ENCODE results near the gene MMP24.

DNA sequence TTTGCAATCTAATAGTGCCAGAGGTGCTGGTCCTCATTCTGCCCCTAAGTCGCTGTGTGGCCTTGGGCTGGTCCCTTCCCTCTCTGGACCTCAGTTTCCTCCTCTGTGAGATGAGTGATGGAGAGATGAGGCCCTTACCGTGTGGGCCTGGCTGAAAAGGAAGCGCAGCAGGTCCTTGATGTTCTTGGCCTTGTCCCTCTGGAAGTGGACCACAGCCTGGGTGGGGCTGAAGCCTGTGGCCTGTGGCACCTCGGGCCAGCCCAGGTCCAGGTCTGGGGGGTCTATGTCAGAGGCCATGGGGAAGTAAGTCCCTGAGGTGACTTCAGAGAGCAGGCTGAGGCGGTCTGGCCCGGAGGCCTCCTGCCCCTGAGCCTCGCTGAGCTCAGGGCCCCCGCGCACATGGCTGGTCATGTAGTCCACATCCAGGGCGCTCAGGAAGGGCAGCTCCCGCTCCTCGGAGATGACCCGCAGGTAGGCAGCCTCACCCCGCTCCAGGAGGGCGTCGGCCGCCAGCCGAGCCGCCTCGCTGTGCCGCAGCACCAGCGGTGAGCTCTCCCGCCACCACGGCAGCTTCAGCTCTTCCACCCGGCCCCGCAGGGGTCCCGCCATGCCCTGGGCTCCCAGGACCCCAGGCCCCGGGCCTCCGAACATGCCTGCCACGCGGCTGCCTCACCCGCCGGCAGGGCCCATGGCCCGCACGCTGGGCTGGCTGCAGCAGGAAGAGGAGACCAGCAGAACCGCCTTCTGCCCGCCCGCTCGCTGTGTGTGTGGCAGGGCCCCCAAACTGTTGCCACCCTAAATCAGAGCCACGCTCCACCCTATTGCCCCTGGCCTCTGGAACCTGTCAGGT is 65.4 kb downstream of the MMP24 start, which contains the start of gene FAM83C:
- TF ChIP-seq, protein P1, sequence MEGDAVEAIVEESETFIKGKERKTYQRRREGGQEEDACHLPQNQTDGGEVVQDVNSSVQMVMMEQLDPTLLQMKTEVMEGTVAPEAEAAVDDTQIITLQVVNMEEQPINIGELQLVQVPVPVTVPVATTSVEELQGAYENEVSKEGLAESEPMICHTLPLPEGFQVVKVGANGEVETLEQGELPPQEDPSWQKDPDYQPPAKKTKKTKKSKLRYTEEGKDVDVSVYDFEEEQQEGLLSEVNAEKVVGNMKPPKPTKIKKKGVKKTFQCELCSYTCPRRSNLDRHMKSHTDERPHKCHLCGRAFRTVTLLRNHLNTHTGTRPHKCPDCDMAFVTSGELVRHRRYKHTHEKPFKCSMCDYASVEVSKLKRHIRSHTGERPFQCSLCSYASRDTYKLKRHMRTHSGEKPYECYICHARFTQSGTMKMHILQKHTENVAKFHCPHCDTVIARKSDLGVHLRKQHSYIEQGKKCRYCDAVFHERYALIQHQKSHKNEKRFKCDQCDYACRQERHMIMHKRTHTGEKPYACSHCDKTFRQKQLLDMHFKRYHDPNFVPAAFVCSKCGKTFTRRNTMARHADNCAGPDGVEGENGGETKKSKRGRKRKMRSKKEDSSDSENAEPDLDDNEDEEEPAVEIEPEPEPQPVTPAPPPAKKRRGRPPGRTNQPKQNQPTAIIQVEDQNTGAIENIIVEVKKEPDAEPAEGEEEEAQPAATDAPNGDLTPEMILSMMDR (IDR thresholded peaks at IDR 0.05 in 8 of 11, conservative IDR thresholded peaks at IDR 0.05 in 3 of 11), result no peak
- TF ChIP-seq POLR2AphosphoS5 (IDR thresholded peaks at IDR 0.05) (no peak), POLR2A (IDR thresholded peaks at IDR 0.05) (no peak)

Data from spleen (tissue), 7 donors.